Activated CD4-positive, CD25-positive, alpha-beta regulatory T cell treated with anti-CD3 and anti-CD28 coated beads, Interleukin-2, amount 50 U/mL, for 16 hours (primary cell): ENCODE measurements around the gene VCP.

Experiments used
- DNase-seq: peaks from one replicate; pipeline ENCODE4 v3.0.0-alpha.2; 2020; ENCODE audit warnings: low read depth, low spot score

Gene VCP

GRCh38 chr9:35014517-35014916 is 57.9 kb downstream of the VCP start:
- DNase-seq, result no peak

- DNase-seq, result no peak
Observed at GRCh38 chr9:35010351-35010958, 62.0 kb downstream of the VCP start.
